Nephron (organoid): Measurements from ENCODE around the gene ATG9A.

Source experiments
- H3K27ac Mint-ChIP-seq, 3 experiments: 2 replicates each; pipeline ENCODE4 v1.8.0; 2020; ENCODE audit warnings: mixed read lengths in 3 of 3, mild to moderate bottlenecking in 2 of 3, moderate library complexity in 1 of 3
- H3K27me3 Mint-ChIP-seq: 2 replicates; pipeline ENCODE4 v1.8.0; 2021; ENCODE audit warnings: low read depth, mild to moderate bottlenecking, moderate library complexity, mixed read lengths
- H3K36me3 Mint-ChIP-seq: 2 replicates; pipeline ENCODE4 v1.8.0; 2020; ENCODE audit warnings: low read depth, mixed read lengths
- H3K4me1 Mint-ChIP-seq: 2 replicates; pipeline ENCODE4 v1.8.0; 2020; ENCODE audit warnings: mixed read lengths
- H3K4me3 Mint-ChIP-seq, 3 experiments: 2 replicates each; pipeline ENCODE4 v1.8.0; 2020; ENCODE audit warnings: mild to moderate bottlenecking in 3 of 3, mixed read lengths in 3 of 3, moderate library complexity in 2 of 3
- H3K9me3 Mint-ChIP-seq: 2 replicates; pipeline ENCODE4 v1.8.0; 2020; ENCODE audit warnings: mixed read lengths
- TF ChIP-seq, protein P1 (sequence below), 3 experiments: fragments of 200-600 bp; sonication (generic); IDR thresholded peaks; one replicate each; pipeline ENCODE4 v1.5.0; 2021; ENCODE audit warnings: antibody characterized with exemption in 3 of 3; ENCODE audit not compliant: unreplicated experiment in 3 of 3

The ATG9A gene

DNA sequence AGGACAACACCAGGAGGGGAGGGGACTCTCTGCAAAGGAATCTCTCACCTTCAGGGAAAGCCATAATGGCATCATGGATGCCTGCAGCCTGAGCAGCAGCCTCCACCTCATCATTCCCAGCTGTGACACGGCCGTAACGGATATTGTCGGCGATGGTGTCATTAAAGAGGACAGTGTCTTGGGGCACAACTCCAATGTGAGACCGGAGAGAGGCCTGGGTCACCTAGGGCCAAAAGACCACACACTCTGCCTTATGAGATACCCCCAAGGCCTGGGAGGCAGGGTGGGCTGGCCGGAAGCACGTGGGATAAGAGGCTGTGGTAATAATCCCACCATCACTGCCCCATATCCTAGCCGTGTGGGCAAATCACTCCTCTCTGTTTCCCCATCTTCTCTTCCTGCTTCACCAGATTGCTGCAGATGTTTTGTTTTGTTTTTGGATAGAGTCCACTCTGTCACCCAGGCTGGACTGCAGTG, 18.5 kb downstream of the ATG9A start:
- Mint-ChIP-seq H3K27ac (no peak overlapping the region), H3K4me3 (peak overlapping the region in 1 of 3 experiments; percentile 64), H3K27me3 (no peaks in the 10 kb centered on the region), H3K36me3 (peaks cover 44% of the 10 kb centered on the region), H3K9me3 (no peaks in the 10 kb centered on the region), H3K4me1 (peaks cover 28% of the 10 kb centered on the region)
- TF ChIP-seq, protein P1, sequence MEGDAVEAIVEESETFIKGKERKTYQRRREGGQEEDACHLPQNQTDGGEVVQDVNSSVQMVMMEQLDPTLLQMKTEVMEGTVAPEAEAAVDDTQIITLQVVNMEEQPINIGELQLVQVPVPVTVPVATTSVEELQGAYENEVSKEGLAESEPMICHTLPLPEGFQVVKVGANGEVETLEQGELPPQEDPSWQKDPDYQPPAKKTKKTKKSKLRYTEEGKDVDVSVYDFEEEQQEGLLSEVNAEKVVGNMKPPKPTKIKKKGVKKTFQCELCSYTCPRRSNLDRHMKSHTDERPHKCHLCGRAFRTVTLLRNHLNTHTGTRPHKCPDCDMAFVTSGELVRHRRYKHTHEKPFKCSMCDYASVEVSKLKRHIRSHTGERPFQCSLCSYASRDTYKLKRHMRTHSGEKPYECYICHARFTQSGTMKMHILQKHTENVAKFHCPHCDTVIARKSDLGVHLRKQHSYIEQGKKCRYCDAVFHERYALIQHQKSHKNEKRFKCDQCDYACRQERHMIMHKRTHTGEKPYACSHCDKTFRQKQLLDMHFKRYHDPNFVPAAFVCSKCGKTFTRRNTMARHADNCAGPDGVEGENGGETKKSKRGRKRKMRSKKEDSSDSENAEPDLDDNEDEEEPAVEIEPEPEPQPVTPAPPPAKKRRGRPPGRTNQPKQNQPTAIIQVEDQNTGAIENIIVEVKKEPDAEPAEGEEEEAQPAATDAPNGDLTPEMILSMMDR (IDR thresholded peaks at IDR 0.05; ENCODE audit: unreplicated experiment in 3 of 3) = no peak

DNA sequence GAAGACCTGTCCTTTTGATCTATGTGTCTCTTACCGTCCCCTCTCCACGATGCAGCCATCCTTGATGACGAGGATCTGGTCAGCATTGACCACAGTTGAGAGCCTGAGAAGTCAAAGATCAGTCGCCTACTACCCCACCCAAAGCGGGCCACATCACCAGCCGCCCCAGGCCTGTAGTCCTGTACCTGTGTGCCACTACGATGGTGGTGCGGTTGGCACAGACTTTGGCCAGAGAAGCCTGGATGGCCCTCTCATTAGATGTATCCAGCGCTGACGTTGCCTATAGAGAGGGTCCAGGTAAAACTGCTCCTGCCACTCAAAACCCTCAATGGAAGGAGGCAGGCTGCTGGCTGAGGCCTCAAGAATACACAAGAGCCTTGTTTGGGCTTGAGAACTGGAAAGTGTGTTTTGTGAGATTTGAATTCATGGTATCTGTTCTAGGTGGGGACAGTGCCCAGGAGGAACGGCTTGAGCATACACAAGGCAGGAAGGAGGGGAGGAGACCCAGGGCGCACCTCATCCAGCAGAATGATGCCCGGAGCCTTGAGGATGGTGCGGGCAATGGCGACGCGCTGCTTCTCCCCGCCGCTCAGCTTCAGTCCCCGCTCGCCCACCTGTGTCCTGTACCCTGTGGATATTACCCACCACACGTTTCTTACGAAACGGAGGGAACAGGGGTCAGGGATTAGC, 19.1 kb downstream of the ATG9A start:
- Mint-ChIP-seq H3K27me3 (no peaks in the 10 kb centered on the region), H3K27ac (no peak overlapping the region), H3K9me3 (no peaks in the 10 kb centered on the region), H3K4me3 (peak overlapping the region in 2 of 3 experiments; percentile 23 to 28), H3K36me3 (peaks cover 44% of the 10 kb centered on the region), H3K4me1 (peaks cover 28% of the 10 kb centered on the region)
- TF ChIP-seq, protein P1 (IDR thresholded peaks at IDR 0.05; ENCODE audit: unreplicated experiment in 3 of 3) = no peak

DNA sequence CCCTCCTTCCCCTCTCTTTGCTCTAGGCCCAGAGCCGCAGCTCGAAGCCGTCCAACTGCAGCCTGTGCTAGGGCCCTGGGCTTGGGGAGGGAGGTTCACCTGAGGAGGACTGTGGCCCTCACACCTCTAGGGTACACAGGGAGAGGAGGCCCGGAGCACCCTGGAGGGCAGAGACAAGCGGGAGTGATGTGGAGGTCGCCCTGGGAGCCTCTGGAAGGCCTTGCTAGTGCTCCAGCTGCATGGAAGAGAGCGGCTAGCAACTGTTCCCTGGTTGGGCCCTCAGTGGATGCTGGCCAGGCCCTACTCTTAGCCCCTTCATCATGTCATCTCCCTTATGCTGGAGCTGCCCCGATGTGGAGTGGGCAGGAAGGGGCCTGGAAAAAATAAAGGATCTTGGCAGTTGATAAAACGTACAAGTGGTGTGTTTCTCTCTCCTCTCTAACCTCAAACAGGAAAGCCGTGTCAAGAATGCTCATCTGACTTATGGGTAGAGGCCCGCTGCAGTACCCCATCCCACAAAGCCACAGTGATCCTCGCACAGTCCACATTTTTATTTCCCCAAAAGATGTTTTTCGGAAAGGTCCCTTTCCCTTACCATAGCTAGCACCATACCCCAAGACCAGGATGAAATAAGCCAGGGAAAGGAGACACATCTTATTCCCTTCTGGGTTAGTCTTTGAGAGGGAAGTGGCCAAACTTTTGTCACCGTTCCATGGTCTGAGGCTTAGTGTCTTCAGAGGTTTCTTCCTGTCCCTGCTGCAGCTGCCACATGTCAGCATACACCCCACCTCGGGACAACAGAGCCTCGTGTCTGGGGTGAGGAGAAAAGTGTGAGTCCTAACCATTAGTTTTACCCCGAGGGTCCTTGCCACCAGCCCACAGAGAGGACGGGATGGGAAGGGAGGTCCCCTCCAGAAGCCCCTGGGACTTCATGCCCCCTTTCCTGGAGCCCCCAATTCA, 19.9 kb downstream of the ATG9A start:
- H3K4me1 Mint-ChIP-seq = peaks cover 23% of the 10 kb centered on the region
- peak overlapping the region; percentile 54 to 97 (median 83) for H3K4me3 Mint-ChIP-seq
- H3K9me3 Mint-ChIP-seq = no peaks in the 10 kb centered on the region
- peaks cover 41% of the 10 kb centered on the region for H3K36me3 Mint-ChIP-seq
- H3K27ac Mint-ChIP-seq = no peak overlapping the region
- TF ChIP-seq, protein P1 (IDR thresholded peaks at IDR 0.05; ENCODE audit: unreplicated experiment in 3 of 3) = no peak
- no peaks in the 10 kb centered on the region for H3K27me3 Mint-ChIP-seq

DNA sequence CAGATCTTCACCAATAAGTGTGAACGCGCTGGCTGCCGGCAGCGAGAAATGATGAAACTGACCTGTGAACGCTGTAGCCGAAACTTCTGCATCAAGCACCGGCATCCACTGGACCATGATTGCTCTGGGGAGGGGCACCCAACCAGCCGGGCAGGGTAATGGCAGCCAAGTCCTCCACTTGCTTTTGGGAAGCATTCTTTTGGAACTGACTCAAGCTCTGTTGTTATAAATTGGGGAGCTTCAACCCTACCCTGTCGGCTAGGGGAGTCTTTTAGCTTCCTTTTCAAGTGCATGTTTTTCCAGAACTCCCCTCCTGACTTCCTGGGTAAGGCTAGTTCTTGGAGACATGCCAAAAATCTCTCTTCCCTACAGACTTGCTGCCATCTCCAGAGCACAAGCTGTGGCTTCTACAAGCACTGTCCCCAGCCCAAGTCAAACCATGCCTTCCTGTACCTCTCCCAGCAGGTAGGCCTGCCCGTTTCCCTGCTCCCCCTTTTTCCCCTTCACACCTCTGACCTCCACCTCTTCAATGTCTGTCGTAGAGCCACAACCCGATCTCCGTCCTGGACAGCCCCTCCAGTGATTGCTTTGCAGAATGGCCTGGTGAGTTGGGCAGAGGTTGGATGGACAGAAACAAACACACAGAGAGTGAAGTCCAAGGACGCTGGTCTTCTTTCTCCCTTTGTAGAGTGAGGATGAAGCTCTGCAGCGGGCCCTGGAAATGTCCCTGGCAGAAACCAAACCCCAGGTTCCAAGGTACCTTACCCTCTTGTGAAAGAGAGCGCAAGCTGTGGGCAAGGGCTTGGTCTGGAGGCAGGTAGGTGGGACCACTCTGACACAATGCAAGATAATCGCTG, 21.3 kb downstream of the ATG9A start:
- no peaks in the 10 kb centered on the region for H3K9me3 Mint-ChIP-seq
- peaks cover 23% of the 10 kb centered on the region for H3K4me1 Mint-ChIP-seq
- TF ChIP-seq, protein P1 (IDR thresholded peaks at IDR 0.05; ENCODE audit: unreplicated experiment in 3 of 3) = no peak
- peak overlapping the region; percentile 83 to 97 (median 92) for H3K4me3 Mint-ChIP-seq
- H3K27me3 Mint-ChIP-seq = peaks cover 5% of the 10 kb centered on the region
- peak overlapping the region; percentile 62 to 97 (median 85) for H3K27ac Mint-ChIP-seq
- H3K36me3 Mint-ChIP-seq = peaks cover 31% of the 10 kb centered on the region

DNA sequence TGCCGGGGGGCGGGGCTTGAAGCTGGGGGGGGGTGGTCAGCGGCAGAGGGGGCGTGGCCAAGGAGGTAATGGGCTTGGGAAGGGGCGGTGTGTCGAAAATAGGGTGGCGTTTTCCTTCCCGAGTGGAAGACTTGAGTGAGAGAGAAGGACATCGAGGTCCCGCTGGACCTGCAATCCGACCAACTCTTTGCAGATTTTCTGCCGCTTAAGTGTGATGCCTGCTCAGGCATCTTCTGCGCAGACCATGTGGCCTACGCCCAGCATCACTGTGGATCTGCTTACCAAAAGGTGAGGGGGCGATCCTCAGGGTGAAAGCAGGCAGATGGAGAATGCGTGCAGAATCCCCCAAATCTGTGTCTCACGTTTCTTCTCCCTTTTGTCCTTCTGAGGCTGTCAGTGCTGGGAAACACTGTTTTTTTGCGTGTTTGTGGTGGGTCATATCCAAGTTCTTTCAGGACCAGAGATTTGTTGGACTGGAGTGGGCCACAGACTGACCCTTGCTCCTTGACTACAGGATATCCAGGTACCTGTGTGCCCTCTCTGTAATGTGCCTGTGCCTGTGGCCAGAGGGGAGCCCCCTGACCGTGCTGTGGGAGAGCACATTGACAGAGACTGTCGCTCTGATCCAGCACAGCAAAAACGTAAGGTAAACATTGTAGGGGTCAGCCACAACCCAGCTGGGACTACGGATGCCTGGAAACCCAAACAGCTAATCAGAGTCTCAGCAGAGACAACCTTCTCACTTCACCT, 22.1 kb downstream of the ATG9A start:
- peaks cover 27% of the 10 kb centered on the region for H3K36me3 Mint-ChIP-seq
- peak overlapping the region in 2 of 3 experiments; percentile 85 to 97 for H3K27ac Mint-ChIP-seq
- peaks cover 7% of the 10 kb centered on the region for H3K27me3 Mint-ChIP-seq
- TF ChIP-seq, protein P1 (IDR thresholded peaks at IDR 0.05; ENCODE audit: unreplicated experiment in 3 of 3) = no peak
- H3K9me3 Mint-ChIP-seq = no peaks in the 10 kb centered on the region
- H3K4me3 Mint-ChIP-seq = peak overlapping the region; percentile 83 to 97 (median 92)
- H3K4me1 Mint-ChIP-seq = peaks cover 23% of the 10 kb centered on the region
